Measurements from ENCODE around the gene ASTN2. TPM values are rescaled to one million over a fixed set of nuclear protein-coding genes. Genes with fewer than 3 reads are reported as not detected.

Gene ASTN2
- total RNA-seq, 2 donors from 2014 or later: 113 to 153 TPM

- intact Hi-C loops (cut with DNase I): no loop called here
- no peak for TF ChIP-seq POLR2AphosphoS5 (IDR thresholded peaks at IDR 0.05)
- no peak for TF ChIP-seq POLR2A (IDR thresholded peaks at IDR 0.05)
- TF ChIP-seq CTCF (IDR thresholded peaks at IDR 0.05): no peak
- Histone ChIP-seq H3K4me1 (replicated peaks) (no peaks in the 10 kb centered on the region), H3K4me3 (no peak overlapping the region), H3K36me3 (no peaks in the 10 kb centered on the region), H3K9me3 (no peaks in the 10 kb centered on the region), H3K27ac (no peak overlapping the region), H3K27me3 (replicated peaks; ENCODE audit: insufficient read depth) (no peaks in the 10 kb centered on the region)
- DNase-seq (ENCODE audit: low spot score): no peak
- 72% methylated on average over 8 of the region's 8 CpGs for WGBS
Measured at GRCh38 chr9:117104716-117105495, 310.0 kb downstream of the ASTN2 start.

GRCh38 chr9:117104206-117104605 lies 310.7 kb downstream of the ASTN2 start:
- intact Hi-C loops (cut with DNase I): no loop called here

GRCh38 chr9:117103438-117104110 lies 311.3 kb downstream of the ASTN2 start:
- Histone ChIP-seq H3K4me3 (no peak overlapping the region), H3K27ac (no peak overlapping the region), H3K4me1 (replicated peaks) (no peaks in the 10 kb centered on the region), H3K27me3 (replicated peaks; ENCODE audit: insufficient read depth) (no peaks in the 10 kb centered on the region), H3K9me3 (no peaks in the 10 kb centered on the region), H3K36me3 (no peaks in the 10 kb centered on the region)
- whole genome bisulfite sequencing: 59% methylated on average over 3 of the region's 3 CpGs
- TF ChIP-seq CTCF (IDR thresholded peaks at IDR 0.05): no peak
- no peak for TF ChIP-seq POLR2A (IDR thresholded peaks at IDR 0.05)
- no peak for TF ChIP-seq POLR2AphosphoS5 (IDR thresholded peaks at IDR 0.05)
- intact Hi-C loops (cut with DNase I): no loop called here
- no peak for DNase-seq (ENCODE audit: low spot score)

More at GRCh38 chr9:117104206-117104605, 310.7 kb downstream of the ASTN2 start:
- H3K27ac ChIP-seq: no peak overlapping the region
- no peaks in the 10 kb centered on the region for H3K4me1 ChIP-seq (replicated peaks)
- H3K9me3 ChIP-seq: no peaks in the 10 kb centered on the region
- WGBS: 96% methylated on average over 1 of the region's 1 CpG
- H3K27me3 ChIP-seq (replicated peaks; ENCODE audit: insufficient read depth): no peaks in the 10 kb centered on the region
- TF ChIP-seq CTCF (IDR thresholded peaks at IDR 0.05): no peak
- TF ChIP-seq POLR2AphosphoS5 (IDR thresholded peaks at IDR 0.05): no peak
- no peak for TF ChIP-seq POLR2A (IDR thresholded peaks at IDR 0.05)
- H3K36me3 ChIP-seq: no peaks in the 10 kb centered on the region
- H3K4me3 ChIP-seq: no peak overlapping the region
- no peak for DNase-seq (ENCODE audit: low spot score)

- DNase-seq (ENCODE audit: low spot score): no peak
- Histone ChIP-seq H3K4me3 (no peak overlapping the region), H3K36me3 (no peaks in the 10 kb centered on the region), H3K27me3 (replicated peaks; ENCODE audit: insufficient read depth) (no peaks in the 10 kb centered on the region), H3K27ac (no peak overlapping the region), H3K4me1 (replicated peaks) (no peaks in the 10 kb centered on the region), H3K9me3 (no peaks in the 10 kb centered on the region)
- TF ChIP-seq POLR2AphosphoS5 (IDR thresholded peaks at IDR 0.05): no peak
- TF ChIP-seq CTCF (IDR thresholded peaks at IDR 0.05): no peak
- TF ChIP-seq POLR2A (IDR thresholded peaks at IDR 0.05): no peak
- 87% methylated on average over 1 of the region's 1 CpG for WGBS
- intact Hi-C loops (cut with DNase I): no loop called here
Measured at GRCh38 chr9:117101008-117101407, 313.8 kb downstream of the ASTN2 start.

All from prostate gland (tissue), 2 donors.